ENCODE results near the gene DNAJC10. TPM values are rescaled to one million over a fixed set of nuclear protein-coding genes. Genes with fewer than 3 reads are reported as not detected.
"Not testable (repeated sequence)": the region's sequence is repeated elsewhere in the genome, so short reads cannot be mapped to it uniquely, and the experiment has no call there.

Gene DNAJC10
- 60.4 TPM for total RNA-seq
- long read RNA-seq, full-length matches to known transcripts: 85 of 99 reads
- long read RNA-seq, partial matches to known transcripts: 4 of 99 reads
- long read RNA-seq, other reads (novel, unspliced or antisense): 10 of 99 reads

- intact Hi-C loops (cut with DNase I): no loop called here
- DNase-seq (peak; percentile 92), ATAC-seq (ENCODE audit: poor library complexity) (peak; percentile 98)
Observed at GRCh38 chr2:182715892-182716649, at the start of gene DNAJC10. DNAJC10 (plus strand) TSS chr2:182716257; CDS start chr2:182718087, 1,830 bp downstream.

GRCh38 chr2:182666674-182667314, 49.3 kb upstream of the DNAJC10 start:
- ATAC-seq (ENCODE audit: poor library complexity) (no peak), DNase-seq (no peak)
- intact Hi-C loops (cut with DNase I): no loop called here

GRCh38 chr2:182667315-182667695, 48.8 kb upstream of the DNAJC10 start:
- intact Hi-C loops (cut with DNase I): no loop called here
- ATAC-seq (ENCODE audit: poor library complexity) (no peak), DNase-seq (no peak)

- no peak for DNase-seq
- intact Hi-C loops (cut with DNase I): no loop called here
- ATAC-seq (ENCODE audit: poor library complexity): no peak
Observed at GRCh38 chr2:182668671-182669070, 47.4 kb upstream of the DNAJC10 start.

GRCh38 chr2:182672466-182673165, 43.4 kb upstream of the DNAJC10 start:
- no peak for ATAC-seq (ENCODE audit: poor library complexity)
- intact Hi-C loops (cut with DNase I): no loop called here
- no peak for DNase-seq

- DNase-seq (no peak), ATAC-seq (ENCODE audit: poor library complexity) (no peak)
- intact Hi-C loops (cut with DNase I): no loop called here
Observed at GRCh38 chr2:182680837-182681236, 35.2 kb upstream of the DNAJC10 start.

- ATAC-seq (ENCODE audit: poor library complexity): no peak
- intact Hi-C loops (cut with DNase I): no loop called here
- no peak for DNase-seq
Observed at GRCh38 chr2:182682210-182682609, 33.8 kb upstream of the DNAJC10 start.

- DNase-seq: no peak
- intact Hi-C loops (cut with DNase I): no loop called here
- ATAC-seq (ENCODE audit: poor library complexity): no peak
Observed at GRCh38 chr2:182685559-182685958, 30.5 kb upstream of the DNAJC10 start.

GRCh38 chr2:182686763-182687162, 29.3 kb upstream of the DNAJC10 start:
- not testable (repeated sequence) for DNase-seq

GRCh38 chr2:182694189-182694588, 21.9 kb upstream of the DNAJC10 start:
- DNase-seq (no peak), ATAC-seq (ENCODE audit: poor library complexity) (no peak)
- intact Hi-C loops (cut with DNase I): no loop called here

More at GRCh38 chr2:182686763-182687162, 29.3 kb upstream of the DNAJC10 start:
- ATAC-seq (ENCODE audit: poor library complexity); intact Hi-C loops (cut with DNase I): not testable (repeated sequence)

GRCh38 chr2:182695776-182696175, 20.3 kb upstream of the DNAJC10 start:
- intact Hi-C loops (cut with DNase I): no loop called here
- DNase-seq (no peak), ATAC-seq (ENCODE audit: poor library complexity) (no peak)

- intact Hi-C loops (cut with DNase I): no loop called here
- no peak for DNase-seq
- no peak for ATAC-seq (ENCODE audit: poor library complexity)
Observed at GRCh38 chr2:182698671-182699070, 17.4 kb upstream of the DNAJC10 start.

GRCh38 chr2:182705761-182706160, 10.3 kb upstream of the DNAJC10 start:
- ATAC-seq (ENCODE audit: poor library complexity) (no peak), DNase-seq (no peak)
- intact Hi-C loops (cut with DNase I): no loop called here

- ATAC-seq (ENCODE audit: poor library complexity) (no peak), DNase-seq (no peak)
- intact Hi-C loops (cut with DNase I): no loop called here
Observed at GRCh38 chr2:182706751-182707150, 9.3 kb upstream of the DNAJC10 start.

GRCh38 chr2:182713601-182714000, 2.5 kb upstream of the DNAJC10 start:
- intact Hi-C loops (cut with DNase I): no loop called here
- ATAC-seq (ENCODE audit: poor library complexity): no peak
- no peak for DNase-seq

GRCh38 chr2:182715121-182715891, 751 bp upstream of the DNAJC10 start:
- intact Hi-C loops (cut with DNase I): no loop called here
- DNase-seq (no peak), ATAC-seq (ENCODE audit: poor library complexity) (peak; percentile 15)

- DNase-seq (no peak), ATAC-seq (ENCODE audit: poor library complexity) (no peak)
- intact Hi-C loops (cut with DNase I): no loop called here
Observed at GRCh38 chr2:182716650-182716979, 558 bp downstream of the DNAJC10 start.

- ATAC-seq (ENCODE audit: poor library complexity): no peak
- intact Hi-C loops (cut with DNase I): no loop called here
Observed at GRCh38 chr2:182717416-182717815, 1.4 kb downstream of the DNAJC10 start.

GRCh38 chr2:182717816-182718215, 1.8 kb downstream of the DNAJC10 start:
- intact Hi-C loops (cut with DNase I): no loop called here
- ATAC-seq (ENCODE audit: poor library complexity) (no peak), DNase-seq (no peak)

More at GRCh38 chr2:182717416-182717815, 1.4 kb downstream of the DNAJC10 start:
- DNase-seq: no peak
